ENCODE measurements around the gene S100PBP.

S100PBP gene

DNA sequence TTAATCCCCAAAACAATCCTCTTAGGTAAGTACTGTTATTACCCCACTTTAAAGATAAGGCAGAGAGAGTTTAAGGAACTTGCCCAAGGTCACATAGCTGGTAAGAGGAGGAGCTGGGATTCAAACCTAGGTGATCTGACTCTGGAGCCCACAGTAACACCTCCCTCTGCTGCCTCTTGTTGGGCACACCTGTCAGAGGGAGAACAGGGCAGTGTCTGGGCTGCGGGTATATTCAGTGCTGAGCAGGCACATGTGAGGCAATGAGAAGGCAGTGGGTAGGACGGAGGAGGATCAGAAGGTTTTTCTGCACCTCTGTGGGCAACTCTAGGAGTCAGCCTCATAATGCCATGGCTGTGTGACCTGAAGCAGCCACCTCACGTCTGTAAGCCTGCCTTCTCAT is 70.7 kb downstream of the S100PBP start:
- DNase-seq (ENCODE audit: low read depth) = no peak

DNA sequence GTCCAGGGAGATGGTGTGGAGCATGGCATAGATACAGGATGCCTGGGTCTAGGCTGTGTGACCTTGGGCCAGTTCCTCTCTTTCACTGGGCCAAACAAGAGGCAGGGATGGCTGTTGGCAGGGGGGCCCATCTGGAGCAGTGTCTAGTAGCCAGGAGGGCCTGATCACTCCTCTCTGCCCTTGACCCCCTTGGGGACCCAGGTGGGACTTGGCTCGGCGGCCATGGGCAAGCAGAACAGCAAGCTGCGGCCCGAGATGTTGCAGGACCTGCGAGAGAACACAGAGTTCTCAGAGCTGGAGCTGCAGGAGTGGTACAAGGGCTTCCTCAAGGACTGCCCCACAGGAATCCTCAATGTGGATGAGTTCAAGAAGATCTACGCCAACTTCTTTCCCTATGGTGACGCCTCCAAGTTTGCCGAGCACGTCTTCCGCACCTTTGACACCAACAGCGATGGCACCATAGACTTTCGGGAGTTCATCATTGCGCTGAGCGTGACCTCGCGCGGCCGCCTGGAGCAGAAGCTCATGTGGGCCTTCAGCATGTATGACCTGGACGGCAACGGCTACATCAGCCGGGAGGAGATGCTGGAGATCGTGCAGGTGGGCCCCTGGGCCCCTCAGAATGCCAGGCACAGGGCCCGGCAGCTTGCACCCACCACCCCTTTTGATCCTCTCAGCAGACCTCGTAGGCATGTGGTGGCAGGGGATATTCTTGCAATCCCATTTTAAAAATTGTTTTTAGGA is 71.4 kb downstream of the S100PBP start:
- no peak for DNase-seq (ENCODE audit: low read depth)

GRCh38 chr1:32889731-32890278 is 72.4 kb downstream of the S100PBP start:
- no peak for DNase-seq (ENCODE audit: low read depth)

GRCh38 chr1:32890516-32891240 is 73.2 kb downstream of the S100PBP start:
- DNase-seq (ENCODE audit: low read depth) = no peak

- no peak for DNase-seq (ENCODE audit: low read depth)
These were observed 73.8 kb downstream of the S100PBP start for GRCh38 chr1:32891241-32891570.

DNA sequence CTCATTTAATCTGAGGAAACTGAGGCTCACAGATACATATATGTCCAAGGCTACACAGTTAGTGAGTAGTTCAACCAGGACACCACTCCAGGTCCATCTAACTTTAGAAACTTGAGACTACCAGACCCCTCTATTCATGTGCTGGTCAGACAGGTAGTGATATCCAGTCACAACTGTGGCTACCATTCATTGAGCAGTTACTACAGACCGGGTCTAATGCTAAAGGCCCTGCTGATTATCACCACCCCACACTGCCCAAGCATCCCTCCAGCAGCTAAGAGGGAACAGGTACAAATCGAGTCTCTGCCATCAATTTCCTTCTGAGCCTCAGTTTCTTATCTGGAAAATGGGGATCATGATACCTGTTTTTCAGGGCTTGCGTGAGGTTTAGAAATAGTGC is 74.2 kb downstream of the S100PBP start:
- DNase-seq (ENCODE audit: low read depth) = no peak

DNA sequence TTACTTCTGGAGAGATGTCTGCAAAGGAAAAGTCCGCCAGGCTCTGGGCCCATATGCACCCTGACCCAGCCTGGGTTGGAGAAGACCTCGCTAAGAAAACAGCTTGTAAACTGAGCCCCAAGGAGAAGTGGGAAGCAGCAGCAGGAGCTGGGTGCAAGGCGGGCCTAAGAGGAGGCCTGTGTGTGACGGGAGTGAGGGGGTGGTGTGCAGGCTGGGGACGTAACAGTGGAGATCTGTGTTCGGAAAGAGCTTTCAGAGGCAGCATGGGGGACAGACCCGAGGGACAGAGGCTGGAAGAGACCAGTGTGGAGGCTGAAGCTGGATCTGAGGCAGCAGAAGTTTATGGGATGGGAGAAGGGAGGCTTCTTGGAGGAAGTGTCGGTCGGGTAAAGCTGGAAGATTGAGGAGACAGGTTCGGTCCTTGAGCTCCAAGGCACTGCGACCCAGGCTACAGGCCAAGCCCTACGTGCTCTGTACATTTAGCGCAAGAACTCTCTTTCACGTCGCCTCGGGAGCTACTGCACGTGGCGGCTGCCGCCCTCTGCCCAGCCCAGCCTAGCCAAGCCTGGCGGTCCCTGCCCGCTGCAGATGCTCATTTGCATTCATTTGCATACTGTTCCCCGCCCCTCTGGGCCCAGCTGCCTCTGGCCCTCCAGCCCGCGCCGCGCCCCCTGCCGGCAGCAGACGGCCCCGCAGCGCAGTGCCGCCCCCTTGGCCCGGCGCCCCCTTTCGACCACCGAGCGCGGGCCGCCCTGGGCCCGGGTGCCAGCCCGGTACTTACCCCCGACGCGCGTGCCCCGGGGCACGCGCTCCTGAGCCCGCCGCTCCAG is 75.1 kb downstream of the S100PBP start:
- no peak for DNase-seq (ENCODE audit: low read depth)

DNA sequence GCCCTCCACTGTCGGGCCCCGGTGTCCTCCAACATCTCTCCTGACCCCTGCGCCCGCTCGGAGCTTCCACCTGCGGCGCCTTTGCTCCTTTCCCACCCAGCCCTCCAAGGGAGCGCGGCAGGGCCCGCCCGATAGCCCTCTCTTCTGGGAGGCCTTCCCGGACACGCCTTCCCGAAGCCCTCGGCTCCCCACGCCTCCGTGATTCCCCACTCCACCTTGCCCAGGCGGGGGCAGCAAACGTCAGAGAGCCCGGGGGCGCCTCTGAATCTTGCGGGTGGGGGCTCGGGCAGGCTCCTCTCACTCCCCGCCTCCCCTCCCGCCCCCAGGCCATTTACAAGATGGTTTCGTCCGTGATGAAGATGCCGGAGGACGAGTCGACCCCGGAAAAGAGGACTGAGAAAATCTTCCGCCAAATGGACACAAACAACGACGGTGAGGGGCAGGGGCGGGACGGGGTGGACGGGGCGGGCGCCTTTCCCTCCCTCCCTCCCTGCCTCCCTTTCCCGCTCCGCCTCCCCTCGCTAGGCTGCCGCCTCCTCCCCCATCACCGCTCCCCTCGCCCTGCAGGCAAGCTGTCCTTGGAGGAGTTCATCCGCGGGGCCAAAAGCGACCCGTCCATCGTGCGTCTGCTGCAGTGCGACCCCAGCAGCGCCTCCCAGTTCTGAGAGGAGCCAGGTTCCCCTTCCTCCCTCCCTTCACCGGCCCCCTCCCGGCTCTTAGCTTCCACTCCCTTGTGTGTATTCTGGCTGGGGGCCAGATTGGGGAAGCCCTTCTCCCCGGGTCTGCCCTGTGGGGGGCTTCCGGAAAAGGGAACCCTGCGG is 76.0 kb downstream of the S100PBP start:
- DNase-seq (ENCODE audit: low read depth) = no peak

- DNase-seq (ENCODE audit: low read depth) = no peak
These were observed 76.7 kb downstream of the S100PBP start for GRCh38 chr1:32894019-32894600.

GRCh38 chr1:32894681-32895080 is 77.2 kb downstream of the S100PBP start:
- DNase-seq (ENCODE audit: low read depth) = no peak

- no peak for DNase-seq (ENCODE audit: low read depth)
These were observed 78.1 kb downstream of the S100PBP start for GRCh38 chr1:32895325-32896215.

GRCh38 chr1:32896451-32896850 is 79.0 kb downstream of the S100PBP start:
- DNase-seq (ENCODE audit: low read depth) = no peak

- no peak for DNase-seq (ENCODE audit: low read depth)
These were observed 79.9 kb downstream of the S100PBP start for GRCh38 chr1:32897082-32898049.

- no peak for DNase-seq (ENCODE audit: low read depth)
These were observed 80.6 kb downstream of the S100PBP start for GRCh38 chr1:32898056-32898455.

DNA sequence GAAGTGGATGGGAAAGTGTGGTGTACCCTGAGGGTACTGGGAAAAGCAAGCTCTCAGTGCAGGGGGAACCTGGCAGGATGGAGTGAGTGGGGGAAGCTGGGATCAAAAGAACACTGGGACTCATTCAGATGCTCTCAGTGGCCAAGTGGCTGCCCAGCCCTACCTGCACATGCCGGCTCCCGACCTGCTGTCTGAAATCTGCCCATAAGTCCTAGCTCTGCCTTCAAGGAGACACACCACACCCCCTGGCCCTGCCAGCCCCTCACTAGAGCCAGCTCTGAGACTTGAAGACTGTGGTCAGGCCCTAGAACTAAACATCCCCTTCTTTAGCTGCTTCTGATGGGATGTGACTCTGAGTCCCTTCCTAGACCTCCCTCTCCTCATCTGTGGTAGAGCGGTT is 81.5 kb downstream of the S100PBP start:
- no peak for DNase-seq (ENCODE audit: low read depth)

DNA sequence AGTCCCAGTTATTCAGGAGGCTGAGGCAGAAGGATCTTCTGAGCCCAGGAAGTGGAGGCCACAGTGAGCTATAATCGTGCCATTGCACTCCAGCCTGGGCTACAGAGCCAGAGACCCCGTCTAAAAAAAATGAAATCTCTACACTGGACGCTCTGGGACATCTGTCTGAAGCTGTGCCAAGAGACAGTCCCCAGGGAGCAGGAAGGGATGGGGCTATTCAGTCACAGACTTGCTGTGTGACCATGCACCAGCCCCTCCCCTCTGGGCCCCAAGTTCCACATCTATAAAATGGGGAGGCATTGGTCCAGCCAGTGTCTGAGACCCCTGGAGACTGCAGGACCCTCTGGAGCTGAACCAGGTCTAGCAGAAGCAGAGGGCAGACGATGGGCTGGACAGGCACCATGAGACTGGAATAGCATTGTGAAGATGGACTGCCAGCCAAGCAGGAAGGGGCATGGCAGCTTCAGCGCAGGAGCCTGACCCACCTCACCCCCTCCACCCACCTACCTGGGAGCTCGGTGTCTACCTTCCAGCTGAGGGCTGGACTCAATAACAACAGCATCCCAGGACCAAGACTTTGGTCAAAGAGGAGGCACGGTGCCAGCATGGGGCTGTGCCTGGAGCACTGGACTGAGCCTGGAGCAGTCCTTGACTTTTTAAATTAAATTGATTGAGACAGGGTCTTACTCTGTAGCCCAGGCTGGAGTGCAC is 82.3 kb downstream of the S100PBP start:
- no peak for DNase-seq (ENCODE audit: low read depth)

- DNase-seq (ENCODE audit: low read depth) = no peak
These were observed 83.0 kb downstream of the S100PBP start for GRCh38 chr1:32900371-32900955.

Data from stimulated activated CD8-positive, alpha-beta memory T cell treated with anti-CD3 and anti-CD28 coated beads, Interleukin-12 subunit alpha, Interleukin-12 subunit beta, amount 100 ng/mL, for 1 hour (primary cell).